VCaP (cell line): Measurements from ENCODE around the gene CNN3.

ENCODE experiments used
- H3K27ac ChIP-seq: fragments of 450-650 bp; 2 replicates; pipeline ENCODE4 v1.5.1; 2017
- TF ChIP-seq, protein P1 (sequence below): fragments of 450-650 bp; conservative IDR thresholded peaks from 2 replicates; pipeline ENCODE4 v1.5.1; 2017; ENCODE audit warnings: mild to moderate bottlenecking, moderate library complexity

The CNN3 gene

DNA sequence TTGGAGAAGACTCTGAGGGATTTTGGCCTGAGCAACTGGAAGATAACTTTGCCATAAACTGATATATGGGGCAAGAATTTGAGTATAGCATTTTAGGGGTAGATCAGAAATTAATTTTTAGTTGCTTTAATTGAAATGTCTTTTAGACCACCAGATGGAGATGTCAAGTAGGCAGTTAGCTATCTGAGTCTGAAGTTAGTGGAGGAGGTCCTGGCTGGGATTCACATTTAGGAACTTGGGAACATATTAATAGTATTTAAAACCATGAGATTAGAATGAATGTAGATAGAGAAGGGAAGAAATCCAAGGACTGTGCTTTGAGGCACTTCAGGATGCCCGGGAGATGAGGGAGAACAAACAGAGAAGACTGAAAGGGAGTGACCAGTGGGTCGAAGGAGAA is 74.1 kb downstream of the CNN3 start:
- TF ChIP-seq, protein P1, sequence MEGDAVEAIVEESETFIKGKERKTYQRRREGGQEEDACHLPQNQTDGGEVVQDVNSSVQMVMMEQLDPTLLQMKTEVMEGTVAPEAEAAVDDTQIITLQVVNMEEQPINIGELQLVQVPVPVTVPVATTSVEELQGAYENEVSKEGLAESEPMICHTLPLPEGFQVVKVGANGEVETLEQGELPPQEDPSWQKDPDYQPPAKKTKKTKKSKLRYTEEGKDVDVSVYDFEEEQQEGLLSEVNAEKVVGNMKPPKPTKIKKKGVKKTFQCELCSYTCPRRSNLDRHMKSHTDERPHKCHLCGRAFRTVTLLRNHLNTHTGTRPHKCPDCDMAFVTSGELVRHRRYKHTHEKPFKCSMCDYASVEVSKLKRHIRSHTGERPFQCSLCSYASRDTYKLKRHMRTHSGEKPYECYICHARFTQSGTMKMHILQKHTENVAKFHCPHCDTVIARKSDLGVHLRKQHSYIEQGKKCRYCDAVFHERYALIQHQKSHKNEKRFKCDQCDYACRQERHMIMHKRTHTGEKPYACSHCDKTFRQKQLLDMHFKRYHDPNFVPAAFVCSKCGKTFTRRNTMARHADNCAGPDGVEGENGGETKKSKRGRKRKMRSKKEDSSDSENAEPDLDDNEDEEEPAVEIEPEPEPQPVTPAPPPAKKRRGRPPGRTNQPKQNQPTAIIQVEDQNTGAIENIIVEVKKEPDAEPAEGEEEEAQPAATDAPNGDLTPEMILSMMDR = no peak
- no peak overlapping the region for H3K27ac ChIP-seq

DNA sequence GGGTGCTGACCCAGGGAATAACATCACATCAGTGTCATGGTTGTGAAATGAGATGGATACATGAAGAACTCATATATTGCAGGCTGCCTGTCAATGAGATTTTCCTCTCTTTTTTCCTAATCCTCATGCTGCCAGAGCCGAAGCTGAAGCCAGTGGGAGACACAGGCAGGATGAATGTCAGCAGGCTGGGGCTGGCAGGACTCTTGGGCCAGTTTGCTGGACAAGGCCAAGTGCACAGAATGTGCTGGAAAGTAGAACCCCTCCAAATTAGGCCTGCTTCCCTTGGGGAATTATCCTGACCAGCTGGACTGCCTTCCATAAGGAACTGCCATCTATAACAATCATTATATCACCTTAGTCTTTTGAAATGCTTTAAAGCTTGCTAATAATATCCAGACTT is 75.3 kb downstream of the CNN3 start:
- TF ChIP-seq, protein P1 = no peak
- no peak overlapping the region for H3K27ac ChIP-seq
